ENCODE results near the gene SORCS2. TPM values are rescaled to one million over a fixed set of nuclear protein-coding genes. Genes with fewer than 3 reads are reported as not detected.

The SORCS2 gene
- 0.28 and 0.36 TPM in 2 replicates for total RNA-seq (2012; rRNA removed)
- polyA plus RNA-seq (2012; rRNA removed) = 0.62 and 0.67 TPM in 2 replicates
- 0.22 and 0.70 TPM in 2 replicates for polyA plus RNA-seq (2012; cell fraction: cytosol; rRNA removed)
- 0.76 and 0.77 TPM in 2 replicates for polyA plus RNA-seq (2012; cell fraction: nucleus; rRNA removed; ENCODE audit: low replicate concordance)
- percentile 17 among the genes with signal in this experiment for Bru-seq, nascent RNA
- percentile 20 among the genes with signal in this experiment for BruChase-seq, experiment 1, labeled RNA remaining after a 6-hour chase
- percentile 27 among the genes with signal in this experiment for BruChase-seq, experiment 2, labeled RNA remaining after a 2-hour chase
- long read RNA-seq = 0 reads

DNA sequence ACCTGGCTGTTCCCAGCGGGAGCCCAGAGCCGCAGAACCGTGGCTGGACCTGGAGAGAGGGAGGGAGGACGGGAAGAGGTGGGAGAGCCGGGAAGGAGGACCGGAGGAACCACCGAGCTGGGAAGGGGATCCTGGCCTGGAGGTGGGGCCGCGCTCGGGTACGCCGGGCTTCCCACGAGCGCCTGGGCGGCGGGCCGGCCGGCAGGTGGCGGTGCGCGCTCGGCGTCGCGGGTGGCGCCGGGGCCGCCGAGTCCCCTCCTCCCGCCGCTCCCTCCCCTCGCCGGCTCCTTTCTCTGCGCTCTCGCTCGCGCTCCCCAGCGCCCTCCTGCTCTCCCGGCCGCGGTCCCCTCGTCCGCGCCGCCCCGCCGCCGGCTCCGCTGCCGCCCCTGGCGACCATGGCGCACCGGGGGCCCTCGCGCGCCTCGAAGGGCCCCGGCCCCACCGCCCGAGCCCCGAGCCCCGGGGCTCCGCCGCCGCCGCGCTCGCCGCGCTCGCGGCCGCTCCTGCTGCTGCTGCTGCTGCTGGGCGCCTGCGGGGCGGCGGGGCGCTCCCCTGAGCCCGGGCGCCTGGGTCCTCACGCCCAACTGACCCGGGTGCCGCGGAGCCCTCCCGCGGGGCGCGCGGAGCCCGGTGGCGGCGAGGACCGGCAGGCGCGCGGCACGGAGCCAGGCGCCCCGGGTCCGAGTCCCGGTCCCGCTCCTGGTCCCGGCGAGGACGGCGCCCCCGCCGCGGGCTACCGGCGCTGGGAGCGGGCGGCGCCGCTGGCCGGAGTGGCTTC is at the start of gene SORCS2:
Gene SORCS2, plus strand, starts transcription at position 287 of the 778 bp plus-strand sequence.
- WGBS, 2 experiments (ENCODE audit: extremely low coverage in 2 of 2, insufficient read length in 1 of 2) = 2% methylated on average over 37 of the region's 116 CpGs; no CpG with 5 or more reads in 1 of the 2 experiments
- H3K4me2 ChIP-seq (ENCODE audit: low read depth, low read length) = peak within 1 kb of the TSS; percentile 71
- no peak within 1 kb of the TSS for H2BK120ac ChIP-seq (ENCODE audit: low read depth, low read length)
- ATAC-seq (ENCODE audit: low read depth) (peak; percentile 96), DNase-seq (peak; percentile 39)
- H4K8ac ChIP-seq (ENCODE audit: low read depth in 2 of 2, low read length in 2 of 2) = no peak within 1 kb of the TSS
- no peak within 1 kb of the TSS for H3K14ac ChIP-seq (replicated peaks; ENCODE audit: low read depth, low read length)
- no TSS peak for BruUV-seq (replicated peaks)
- no peaks in the 10 kb centered on the region for H3K9me3 ChIP-seq (ENCODE audit: control insufficient read depth, insufficient read depth, low read length)
- in situ Hi-C loops (cut with MboI; ENCODE audit: low sequenced_read_pairs) (loop anchor here (10.0 kb wide), 1 partner anchor 532 kb away; no protein-coding TSS in a partner anchor), intact Hi-C loops (cut with micrococcal nuclease) (loop anchor here (1.0 to 10.0 kb wide), 5 partner anchors 90 to 792 kb away; no protein-coding TSS in a partner anchor), dilution Hi-C loops (cut with HindIII; ENCODE audit: low sequenced_read_pairs, unreplicated experiment) (no loop called here)
- H4K91ac ChIP-seq (ENCODE audit: insufficient read depth, low read depth, low read length) = no peak within 1 kb of the TSS
- H2AK5ac ChIP-seq (ENCODE audit: low read depth, low read length) = no peak within 1 kb of the TSS
- H3K23ac ChIP-seq (ENCODE audit: low read depth, low read length) = no peak within 1 kb of the TSS
- H3K9ac ChIP-seq (ENCODE audit: low read depth, low read length) = no peak within 1 kb of the TSS
- no peak within 1 kb of the TSS for H3K4ac ChIP-seq (ENCODE audit: low read depth, low read length)
- H3K36me3 ChIP-seq (ENCODE audit: control insufficient read depth, insufficient read depth, low read length) = no peaks in the 10 kb centered on the region
- TF ChIP-seq MXI1 (IDR thresholded peaks at IDR 0.05; ENCODE audit: borderline replicate concordance, low read depth, low read length) (no peak), SMC3 (IDR thresholded peaks at IDR 0.05; ENCODE audit: low read depth, low read length) (peak; percentile 95), RAD21 (IDR thresholded peaks at IDR 0.05; ENCODE audit: low read length) (peak; percentile 88), BHLHE40 (IDR thresholded peaks at IDR 0.05; ENCODE audit: low read depth, low read length) (no peak), MAZ (IDR thresholded peaks at IDR 0.05; ENCODE audit: borderline replicate concordance, low read depth, low read length) (peak; percentile 93), MAFK (IDR thresholded peaks at IDR 0.05; ENCODE audit: low read depth, low read length) (no peak), POLR2A (IDR thresholded peaks at IDR 0.05; ENCODE audit: low read depth, low read length) (no peak), CHD1 (IDR thresholded peaks at IDR 0.05; ENCODE audit: low read depth, low read length) (no peak), NFE2L2 (IDR thresholded peaks at IDR 0.05; ENCODE audit: low read depth, low read length) (no peak)
- TF ChIP-seq, protein P1, sequence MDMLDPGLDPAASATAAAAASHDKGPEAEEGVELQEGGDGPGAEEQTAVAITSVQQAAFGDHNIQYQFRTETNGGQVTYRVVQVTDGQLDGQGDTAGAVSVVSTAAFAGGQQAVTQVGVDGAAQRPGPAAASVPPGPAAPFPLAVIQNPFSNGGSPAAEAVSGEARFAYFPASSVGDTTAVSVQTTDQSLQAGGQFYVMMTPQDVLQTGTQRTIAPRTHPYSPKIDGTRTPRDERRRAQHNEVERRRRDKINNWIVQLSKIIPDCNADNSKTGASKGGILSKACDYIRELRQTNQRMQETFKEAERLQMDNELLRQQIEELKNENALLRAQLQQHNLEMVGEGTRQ (IDR thresholded peaks at IDR 0.05; ENCODE audit: low read depth, low read length) = no peak
- TF ChIP-seq, protein P2, sequence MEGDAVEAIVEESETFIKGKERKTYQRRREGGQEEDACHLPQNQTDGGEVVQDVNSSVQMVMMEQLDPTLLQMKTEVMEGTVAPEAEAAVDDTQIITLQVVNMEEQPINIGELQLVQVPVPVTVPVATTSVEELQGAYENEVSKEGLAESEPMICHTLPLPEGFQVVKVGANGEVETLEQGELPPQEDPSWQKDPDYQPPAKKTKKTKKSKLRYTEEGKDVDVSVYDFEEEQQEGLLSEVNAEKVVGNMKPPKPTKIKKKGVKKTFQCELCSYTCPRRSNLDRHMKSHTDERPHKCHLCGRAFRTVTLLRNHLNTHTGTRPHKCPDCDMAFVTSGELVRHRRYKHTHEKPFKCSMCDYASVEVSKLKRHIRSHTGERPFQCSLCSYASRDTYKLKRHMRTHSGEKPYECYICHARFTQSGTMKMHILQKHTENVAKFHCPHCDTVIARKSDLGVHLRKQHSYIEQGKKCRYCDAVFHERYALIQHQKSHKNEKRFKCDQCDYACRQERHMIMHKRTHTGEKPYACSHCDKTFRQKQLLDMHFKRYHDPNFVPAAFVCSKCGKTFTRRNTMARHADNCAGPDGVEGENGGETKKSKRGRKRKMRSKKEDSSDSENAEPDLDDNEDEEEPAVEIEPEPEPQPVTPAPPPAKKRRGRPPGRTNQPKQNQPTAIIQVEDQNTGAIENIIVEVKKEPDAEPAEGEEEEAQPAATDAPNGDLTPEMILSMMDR (conservative IDR thresholded peaks at IDR 0.05; ENCODE audit: low read depth, low read length) = peak; percentile 85
- no peaks in the 10 kb centered on the region for H3K9me1 ChIP-seq (ENCODE audit: insufficient read depth, low read length)
- H3K4me1 ChIP-seq (ENCODE audit: control insufficient read depth, insufficient read depth, low read length) = peaks cover 5% of the 10 kb centered on the region; the same call in 1 of the 2 replicates
- H3K27ac ChIP-seq (ENCODE audit: insufficient read depth, low read length) = no peak within 1 kb of the TSS
- ChIA-PET CTCF (interaction anchor here (0.9 to 1.1 kb wide), 3 partner anchors 14 to 142 kb away, joined by 3 to 5 read pairs (median 4); no protein-coding TSS in a partner anchor), POLR2A (ENCODE audit: unreplicated experiment) (interaction anchor here (0.7 kb wide), 1 partner anchor 99 kb away, joined by 3 read pairs; no protein-coding TSS in a partner anchor)
- no peak within 1 kb of the TSS for H2BK5ac ChIP-seq (ENCODE audit: low read depth, low read length, poor library complexity, severe bottlenecking)
- H4K20me1 ChIP-seq (ENCODE audit: insufficient read depth, low read length) = peaks cover 3% of the 10 kb centered on the region; the same call in 1 of the 2 replicates
- H2AFZ ChIP-seq (replicated peaks; ENCODE audit: low read length, poor library complexity) = peak within 1 kb of the TSS; percentile 83
- H3K79me1 ChIP-seq (ENCODE audit: low read depth in 1 of 2, low read length in 2 of 2) = no peaks in the 10 kb centered on the region
- no peak within 1 kb of the TSS for H3K18ac ChIP-seq (ENCODE audit: low read depth, low read length)
- peaks cover 85% of the 10 kb centered on the region for H3K27me3 ChIP-seq (ENCODE audit: control insufficient read depth, insufficient read depth, low read length)
- no peak within 1 kb of the TSS for H2BK20ac ChIP-seq (ENCODE audit: low read depth, low read length)
- peak within 1 kb of the TSS; percentile 43 for H3K4me3 ChIP-seq (ENCODE audit: insufficient read depth, low read depth, low read length)
- no peak within 1 kb of the TSS for H2BK15ac ChIP-seq (ENCODE audit: low read depth, low read length)
- H4K5ac ChIP-seq (ENCODE audit: low read depth, low read length) = no peak within 1 kb of the TSS
- H3K56ac ChIP-seq (ENCODE audit: extremely low read depth, insufficient read depth, low read length) = no peak within 1 kb of the TSS
- H2AK9ac ChIP-seq (replicated peaks; ENCODE audit: low read depth, low read length, poor library complexity) = peak within 1 kb of the TSS; percentile 65
